ENCODE results near the gene USP6NL.

- no peak for TF ChIP-seq CTCF (conservative IDR thresholded peaks at IDR 0.05; ENCODE audit: low read length)
- no peak for TF ChIP-seq EZH2phosphoT487 (IDR thresholded peaks at IDR 0.05; ENCODE audit: borderline replicate concordance)
Observed at GRCh38 chr10:11509036-11509435, 102.4 kb downstream of the USP6NL start.
